ENCODE results near the gene MED15.

MED15 gene

GRCh38 chr22:20572132-20572802, 64.9 kb downstream of the MED15 start:
- peaks cover 60% of the 10 kb centered on the region for H3K36me3 Mint-ChIP-seq (ENCODE audit: low read depth)
- no peak overlapping the region for H3K27ac Mint-ChIP-seq
- no peaks in the 10 kb centered on the region for H3K27me3 Mint-ChIP-seq (ENCODE audit: low read depth)
- no peak overlapping the region for H3K4me3 Mint-ChIP-seq
- H3K9me3 Mint-ChIP-seq = no peaks in the 10 kb centered on the region
- peaks cover 3% of the 10 kb centered on the region for H3K4me1 Mint-ChIP-seq
- TF ChIP-seq, protein P1, sequence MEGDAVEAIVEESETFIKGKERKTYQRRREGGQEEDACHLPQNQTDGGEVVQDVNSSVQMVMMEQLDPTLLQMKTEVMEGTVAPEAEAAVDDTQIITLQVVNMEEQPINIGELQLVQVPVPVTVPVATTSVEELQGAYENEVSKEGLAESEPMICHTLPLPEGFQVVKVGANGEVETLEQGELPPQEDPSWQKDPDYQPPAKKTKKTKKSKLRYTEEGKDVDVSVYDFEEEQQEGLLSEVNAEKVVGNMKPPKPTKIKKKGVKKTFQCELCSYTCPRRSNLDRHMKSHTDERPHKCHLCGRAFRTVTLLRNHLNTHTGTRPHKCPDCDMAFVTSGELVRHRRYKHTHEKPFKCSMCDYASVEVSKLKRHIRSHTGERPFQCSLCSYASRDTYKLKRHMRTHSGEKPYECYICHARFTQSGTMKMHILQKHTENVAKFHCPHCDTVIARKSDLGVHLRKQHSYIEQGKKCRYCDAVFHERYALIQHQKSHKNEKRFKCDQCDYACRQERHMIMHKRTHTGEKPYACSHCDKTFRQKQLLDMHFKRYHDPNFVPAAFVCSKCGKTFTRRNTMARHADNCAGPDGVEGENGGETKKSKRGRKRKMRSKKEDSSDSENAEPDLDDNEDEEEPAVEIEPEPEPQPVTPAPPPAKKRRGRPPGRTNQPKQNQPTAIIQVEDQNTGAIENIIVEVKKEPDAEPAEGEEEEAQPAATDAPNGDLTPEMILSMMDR (IDR thresholded peaks at IDR 0.05; ENCODE audit: unreplicated experiment in 3 of 3) = no peak

DNA sequence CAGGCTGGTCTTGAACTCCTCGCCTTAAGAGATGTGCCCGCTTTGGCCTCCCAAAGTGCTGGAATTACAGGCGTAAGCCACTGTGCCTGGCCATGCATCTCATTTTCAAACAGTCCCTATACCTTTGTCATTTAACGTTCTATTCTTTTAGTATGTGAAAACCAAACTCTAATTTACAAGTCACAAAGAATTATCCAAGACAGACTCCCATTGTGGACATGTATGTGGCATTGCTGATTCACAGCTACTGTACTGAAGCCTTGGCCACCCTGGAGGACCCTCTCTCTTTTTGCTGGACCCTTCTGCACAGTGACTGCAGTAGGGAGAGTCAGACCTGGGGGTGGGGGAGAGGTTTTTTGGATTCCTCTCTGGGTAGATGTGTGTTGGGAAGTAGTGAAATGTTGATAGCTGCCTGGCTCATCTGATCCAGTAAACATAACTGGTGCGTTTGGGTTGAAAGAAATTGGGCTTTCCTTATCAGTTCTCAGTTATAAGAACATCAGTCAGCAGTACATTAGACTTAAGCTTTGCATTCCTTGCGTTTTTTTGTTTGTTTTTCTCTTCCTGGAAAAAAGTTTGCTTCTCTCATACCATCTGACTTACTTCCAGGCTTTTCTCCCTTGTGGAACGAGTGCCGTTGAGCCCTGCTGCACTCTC, 65.9 kb downstream of the MED15 start:
- no peaks in the 10 kb centered on the region for H3K27me3 Mint-ChIP-seq (ENCODE audit: low read depth)
- H3K27ac Mint-ChIP-seq = peak overlapping the region in 1 of 3 experiments; percentile 30
- H3K4me1 Mint-ChIP-seq = no peaks in the 10 kb centered on the region
- no peak overlapping the region for H3K4me3 Mint-ChIP-seq
- TF ChIP-seq, protein P1 (IDR thresholded peaks at IDR 0.05; ENCODE audit: unreplicated experiment in 3 of 3) = no peak
- H3K9me3 Mint-ChIP-seq = no peaks in the 10 kb centered on the region
- peaks cover 54% of the 10 kb centered on the region for H3K36me3 Mint-ChIP-seq (ENCODE audit: low read depth)

DNA sequence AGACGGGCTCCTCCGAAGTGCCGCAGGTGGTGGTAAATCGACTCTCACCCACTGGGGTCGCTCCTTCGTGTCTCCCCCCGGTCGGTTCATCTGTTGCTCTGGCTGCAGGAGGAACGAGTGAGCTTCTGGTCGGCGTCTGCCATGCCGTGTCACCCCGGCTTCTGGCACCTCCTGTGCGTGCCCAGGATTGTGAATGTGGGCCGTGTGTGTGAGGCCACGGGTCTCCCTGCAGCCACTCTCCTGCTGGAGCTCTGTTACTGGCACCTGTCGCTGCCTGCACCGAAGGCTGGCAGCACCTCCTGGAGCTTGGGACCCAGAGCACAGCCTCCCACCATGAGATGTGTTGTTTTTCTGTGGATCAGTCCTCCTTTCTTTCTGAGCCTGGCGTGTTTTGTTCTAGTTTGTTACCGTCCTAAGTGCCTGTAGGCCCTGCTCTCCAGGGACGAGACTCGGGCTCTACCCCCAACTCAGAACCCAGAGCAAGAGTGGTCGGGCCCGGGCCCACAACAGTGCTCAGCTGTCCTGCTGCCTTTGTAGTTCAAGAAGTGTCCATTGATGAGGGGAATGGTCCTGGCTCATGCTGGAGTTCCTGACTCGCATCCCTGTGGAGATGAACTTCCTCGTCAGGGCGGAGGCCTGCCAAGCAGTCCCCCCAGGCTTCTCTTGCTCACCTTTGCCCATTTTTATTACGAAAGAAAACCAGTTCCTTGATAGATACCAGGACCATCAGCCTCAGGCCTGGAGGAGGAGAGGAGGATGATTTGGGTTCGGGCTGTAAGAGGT, 66.6 kb downstream of the MED15 start:
- Mint-ChIP-seq H3K27me3 (ENCODE audit: low read depth) (no peaks in the 10 kb centered on the region), H3K9me3 (no peaks in the 10 kb centered on the region), H3K4me1 (no peaks in the 10 kb centered on the region), H3K27ac (no peak overlapping the region), H3K4me3 (no peak overlapping the region), H3K36me3 (ENCODE audit: low read depth) (peaks cover 53% of the 10 kb centered on the region)
- TF ChIP-seq, protein P1 (IDR thresholded peaks at IDR 0.05; ENCODE audit: unreplicated experiment in 3 of 3) = no peak

DNA sequence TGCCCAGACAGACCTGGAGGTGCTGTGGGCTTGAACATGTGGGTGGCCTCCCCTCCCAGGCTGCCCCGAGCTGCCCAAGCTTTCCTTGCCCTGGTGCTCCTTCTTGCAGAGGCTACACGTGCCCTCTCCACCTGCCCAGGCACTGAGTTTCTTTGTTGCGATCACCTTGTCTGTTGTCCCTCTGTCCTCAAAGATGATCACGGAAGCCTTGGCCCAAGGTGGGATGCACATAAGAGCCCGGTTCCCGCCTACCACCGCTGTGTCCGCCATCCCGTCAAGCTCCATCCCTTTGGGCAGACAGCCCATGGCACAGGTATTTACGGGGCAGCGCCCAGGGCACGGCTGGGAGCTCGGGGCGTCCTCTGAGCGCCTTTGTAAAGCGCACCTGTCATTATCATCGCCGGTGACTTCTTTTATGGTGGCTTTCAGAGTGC, 67.5 kb downstream of the MED15 start:
- H3K36me3 Mint-ChIP-seq (ENCODE audit: low read depth) = peaks cover 50% of the 10 kb centered on the region
- no peak overlapping the region for H3K4me3 Mint-ChIP-seq
- no peak overlapping the region for H3K27ac Mint-ChIP-seq
- no peaks in the 10 kb centered on the region for H3K4me1 Mint-ChIP-seq
- H3K9me3 Mint-ChIP-seq = no peaks in the 10 kb centered on the region
- TF ChIP-seq, protein P1 (IDR thresholded peaks at IDR 0.05; ENCODE audit: unreplicated experiment in 3 of 3) = no peak
- H3K27me3 Mint-ChIP-seq (ENCODE audit: low read depth) = no peaks in the 10 kb centered on the region

GRCh38 chr22:20575724-20576444, 68.5 kb downstream of the MED15 start:
- H3K27me3 Mint-ChIP-seq (ENCODE audit: low read depth) = no peaks in the 10 kb centered on the region

More at GRCh38 chr22:20575724-20576444, 68.5 kb downstream of the MED15 start:
- Mint-ChIP-seq H3K9me3 (no peaks in the 10 kb centered on the region), H3K4me3 (no peak overlapping the region), H3K36me3 (ENCODE audit: low read depth) (peaks cover 54% of the 10 kb centered on the region), H3K27ac (no peak overlapping the region), H3K4me1 (no peaks in the 10 kb centered on the region)
- TF ChIP-seq, protein P1 (IDR thresholded peaks at IDR 0.05; ENCODE audit: unreplicated experiment in 3 of 3) = no peak
